A549 (cell line): ENCODE data around the gene NFU1. TPM values are rescaled to one million over a fixed set of nuclear protein-coding genes. Genes with fewer than 3 reads are reported as not detected.

Experiments
- ATAC-seq, 2 experiments: fragments of 200-7000 bp in 1 of 2; fragments of >200 bp in 1 of 2; cut with Nextera tagmentation in 1 of 2; cut with Tn5 transposase in 1 of 2; 3 replicates each; pipeline versions ENCODE4 v1.8.0 to v1.9.1; 2018 to 2020; ENCODE audit warnings: mild to moderate bottlenecking in 1 of 2, moderate library complexity in 1 of 2
- CTCF ChIA-PET: fragments of 300-600 bp; sonication (Branson Sonifier 250); formaldehyde crosslinking; extraction: SDS; loops from one replicate; lab custom pipeline; 2021; ENCODE audit warnings: antibody characterized with exemption, inconsistent platforms; lab: Yijun Ruan, JAX
- POLR2A ChIA-PET: fragments of 350-600 bp; formaldehyde crosslinking; extraction: SDS; loops from one replicate; lab custom pipeline; 2021; ENCODE audit warnings: antibody characterized with exemption, inconsistent platforms; lab: Yijun Ruan, JAX
- DNase-seq, 2 experiments: peaks; one replicate each; pipeline versions ENCODE4 v3.0.0 to v3.0.0-alpha.2; 2011 to 2016; ENCODE audit warnings: low read depth in 1 of 2, low spot score in 1 of 2
- FAIRE-seq: peaks from 2 replicates; lab custom pipeline; 2011; peaks lifted over from hg19 to GRCh38; lab: Jason Lieb, UNC
- H3K27ac ChIP-seq, 2 experiments: fragments of >200 bp; sonication (Bioruptor Twin); formaldehyde crosslinking; 3 replicates each; pipeline ENCODE4 v1.5.1; 2016 to 2017
- H3K4me1 ChIP-seq: fragments of >200 bp; sonication (Bioruptor Twin); formaldehyde crosslinking; 3 replicates; pipeline ENCODE4 v1.6.1; 2016
- H3K4me2 ChIP-seq: fragments of >200 bp; sonication (Bioruptor Twin); formaldehyde crosslinking; 3 replicates; pipeline ENCODE4 v1.6.1; 2016
- H3K4me3 ChIP-seq: fragments of >200 bp; sonication (Bioruptor Twin); formaldehyde crosslinking; 3 replicates; pipeline ENCODE4 v1.5.1; 2016
- H3K9me3 ChIP-seq: fragments of >200 bp; sonication (Bioruptor Twin); formaldehyde crosslinking; 3 replicates; pipeline ENCODE4 v1.6.1; 2016
- ATOH8 ChIP-seq: fragments of 250-450 bp; sonication (Bioruptor Pico); IDR thresholded peaks from 2 replicates; pipeline ENCODE4 v1.5.0; 2020; ENCODE audit warnings: low read depth, mild to moderate bottlenecking, moderate library complexity
- BCL3 ChIP-seq: fragments of >200 bp; sonication (Bioruptor Twin); formaldehyde crosslinking; IDR thresholded peaks from 3 replicates; pipeline ENCODE4 v1.6.1; 2016
- CBX2 ChIP-seq: fragments of 200-600 bp; sonication (generic); IDR thresholded peaks from 2 replicates; pipeline ENCODE4 v1.6.1; 2016; ENCODE audit warnings: low read depth, mild to moderate bottlenecking, borderline replicate concordance
- CBX8 ChIP-seq: fragments of 200-600 bp; sonication (generic); IDR thresholded peaks from 2 replicates; pipeline ENCODE4 v1.6.1; 2016
- CEBPB ChIP-seq, 2 experiments: fragments of >200 bp in 1 of 2; sonication (Bioruptor Twin) in 1 of 2; formaldehyde crosslinking in 1 of 2; IDR thresholded peaks; 2 replicates each; pipeline ENCODE4 v1.6.1; 2012 to 2016
- CHD2 ChIP-seq: fragments of 150-350 bp; IDR thresholded peaks from 2 replicates; pipeline ENCODE4 v1.6.1; 2014; ENCODE audit warnings: low read length; ENCODE audit not compliant: partially characterized antibody
- EP300 ChIP-seq, 2 experiments: fragments of >200 bp; sonication (Bioruptor Twin); formaldehyde crosslinking; IDR thresholded peaks; 2 replicates in 1 of 2; 3 replicates in 1 of 2; pipeline ENCODE4 v1.6.1; 2016 to 2017
- ESRRA ChIP-seq: fragments of 150-350 bp; IDR thresholded peaks from 2 replicates; pipeline ENCODE4 v1.6.1; 2014; ENCODE audit warnings: mild to moderate bottlenecking, low read length, borderline replicate concordance
- FOSB ChIP-seq: fragments of 250-450 bp; sonication (Bioruptor Pico); IDR thresholded peaks from 2 replicates; pipeline ENCODE4 v1.5.0; 2020; ENCODE audit warnings: mild to moderate bottlenecking, moderate library complexity
- FOXS1 ChIP-seq: fragments of 250-450 bp; sonication (Bioruptor Pico); IDR thresholded peaks from 2 replicates; pipeline ENCODE4 v1.5.0; 2020; ENCODE audit warnings: mild to moderate bottlenecking, moderate library complexity
- HDAC2 ChIP-seq: fragments of 200-600 bp; sonication (generic); IDR thresholded peaks from 2 replicates; pipeline ENCODE4 v1.6.1; 2016
- HES2 ChIP-seq: fragments of >200 bp; sonication (Bioruptor Twin); formaldehyde crosslinking; IDR thresholded peaks from 2 replicates; pipeline ENCODE4 v1.6.1; 2016
- HEYL ChIP-seq: fragments of 250-450 bp; sonication (Bioruptor Pico); IDR thresholded peaks from 2 replicates; pipeline ENCODE4 v1.8.0; 2021; ENCODE audit warnings: mild to moderate bottlenecking, moderate library complexity
- HOXA7 ChIP-seq: fragments of 250-450 bp; sonication (Bioruptor Pico); IDR thresholded peaks from 2 replicates; pipeline ENCODE4 v1.5.0; 2020; ENCODE audit warnings: mild to moderate bottlenecking, moderate library complexity
- HOXB13 ChIP-seq: fragments of 250-450 bp; sonication (Bioruptor Pico); IDR thresholded peaks from 2 replicates; pipeline ENCODE4 v1.5.0; 2020; ENCODE audit warnings: low read depth, mild to moderate bottlenecking, moderate library complexity
- JUN ChIP-seq, 2 experiments: fragments of >200 bp; sonication (Bioruptor Twin); formaldehyde crosslinking; IDR thresholded peaks; 2 replicates in 1 of 2; 3 replicates in 1 of 2; pipeline ENCODE4 v1.6.1; 2016 to 2017
- JUNB ChIP-seq: fragments of >200 bp; sonication (Bioruptor Twin); formaldehyde crosslinking; IDR thresholded peaks from 2 replicates; pipeline ENCODE4 v1.6.1; 2016
- KDM1A ChIP-seq: fragments of 200-600 bp; sonication (generic); IDR thresholded peaks from 2 replicates; pipeline ENCODE4 v1.6.1; 2016; ENCODE audit warnings: low read depth, mild to moderate bottlenecking
- MAZ ChIP-seq: fragments of 150-350 bp; IDR thresholded peaks from 2 replicates; pipeline ENCODE4 v1.6.1; 2014; ENCODE audit warnings: antibody characterized with exemption, low read depth, low read length, borderline replicate concordance
- MYC ChIP-seq: IDR thresholded peaks from 2 replicates; pipeline ENCODE4 v1.6.1; 2012; ENCODE audit warnings: mild to moderate bottlenecking, inconsistent platforms, low read length, improper control_type of control experiment, borderline replicate concordance
- NFE2L2 ChIP-seq: fragments of 150-350 bp; conservative IDR thresholded peaks from 2 replicates; pipeline ENCODE4 v1.6.1; 2014; ENCODE audit warnings: low read length
- NPAS2 ChIP-seq: fragments of 250-450 bp; sonication (Bioruptor Pico); IDR thresholded peaks from 2 replicates; pipeline ENCODE4 v1.8.0; 2022; ENCODE audit warnings: mild to moderate bottlenecking, moderate library complexity, borderline replicate concordance
- NR3C1 ChIP-seq: fragments of >200 bp; sonication (Bioruptor Twin); formaldehyde crosslinking; IDR thresholded peaks from 3 replicates; pipeline ENCODE4 v1.6.1; 2017
- POLR2AphosphoS2 ChIP-seq: conservative IDR thresholded peaks from 2 replicates; pipeline ENCODE4 v1.6.1; 2012; ENCODE audit warnings: low read length, improper control_type of control experiment, inconsistent platforms
- RAD21 ChIP-seq, 2 experiments: fragments of >200 bp in 1 of 2; sonication (Bioruptor Twin) in 1 of 2; formaldehyde crosslinking in 1 of 2; IDR thresholded peaks in 1 of 2; conservative IDR thresholded peaks in 1 of 2; 2 replicates in 1 of 2; 3 replicates in 1 of 2; pipeline ENCODE4 v1.6.1; 2012 to 2018; ENCODE audit warnings: inconsistent platforms in 1 of 2
- RFX5 ChIP-seq: fragments of 450-650 bp; IDR thresholded peaks from 2 replicates; pipeline ENCODE4 v1.7.1; 2014; ENCODE audit warnings: antibody characterized with exemption, mild to moderate bottlenecking, moderate library complexity
- RNF2 ChIP-seq: fragments of 200-600 bp; sonication (generic); IDR thresholded peaks from 2 replicates; pipeline ENCODE4 v1.6.1; 2016; ENCODE audit warnings: low read depth, mild to moderate bottlenecking, antibody characterized with exemption, moderate library complexity, borderline replicate concordance
- SMC3 ChIP-seq: fragments of >200 bp; sonication (Bioruptor Twin); formaldehyde crosslinking; IDR thresholded peaks from 3 replicates; pipeline ENCODE4 v1.6.1; 2018; ENCODE audit warnings: inconsistent platforms
- TFCP2L1 ChIP-seq: fragments of 250-450 bp; sonication (Bioruptor Pico); IDR thresholded peaks from 2 replicates; pipeline ENCODE4 v1.5.0; 2021; ENCODE audit warnings: mild to moderate bottlenecking
- TP53 ChIP-seq: fragments of 250-450 bp; sonication (Bioruptor Pico); IDR thresholded peaks from 2 replicates; pipeline ENCODE4 v1.5.0; 2021; ENCODE audit warnings: mild to moderate bottlenecking, moderate library complexity
- ZFP36 ChIP-seq: fragments of 450-650 bp; IDR thresholded peaks from 2 replicates; pipeline ENCODE4 v1.6.1; 2014; ENCODE audit warnings: borderline replicate concordance; ENCODE audit not compliant: partially characterized antibody
- ZNF302 ChIP-seq: fragments of 250-450 bp; sonication (Bioruptor Pico); IDR thresholded peaks from 2 replicates; pipeline ENCODE4 v1.9.0; 2021; ENCODE audit warnings: inconsistent platforms, mild to moderate bottlenecking, moderate library complexity
- ZSCAN20 ChIP-seq: fragments of 250-450 bp; sonication (Bioruptor Pico); IDR thresholded peaks from 2 replicates; pipeline ENCODE4 v1.8.0; 2022; ENCODE audit warnings: mild to moderate bottlenecking, moderate library complexity
- WGBS: methylation state at CpG from one replicate; pipeline ENCODE4 v1.1.6; 2017; ENCODE audit errors: missing lambda C conversion rate; 5-methylcytosine and 5-hydroxymethylcytosine counted together
- polyA plus RNA-seq, 4 experiments: library from polyadenylated mRNA; depleted of rRNA in 3 of 4; stranded (reverse); fragments of >200 nt; fragmentation: RNase III in 1 of 4; extraction: RNeasy Plus Mini Kit Qiagen cat#74134 plus additional on column Dnase treatment in 1 of 4; gene quantifications; 2 replicates in 3 of 4; 3 replicates in 1 of 4; pipeline ENCODE4 v1.2.3, GENCODE V29; 2011 to 2017
- TF ChIP-seq, protein P1 (sequence below): fragments of 450-650 bp; IDR thresholded peaks from 2 replicates; pipeline ENCODE4 v1.6.1; 2014; ENCODE audit warnings: antibody characterized with exemption
- TF ChIP-seq, protein P2 (sequence below): IDR thresholded peaks from 2 replicates; pipeline ENCODE4 v1.6.1; 2012; ENCODE audit warnings: low read depth, borderline replicate concordance

NFU1 gene
- polyA plus RNA-seq, 2 of the 4 experiments (the other 2 are of a cell fraction) = 61.4 to 99.2 TPM

- CTCF ChIA-PET = interaction anchor here (1.1 to 3.8 kb wide), 2 partner anchors 11 to 15 kb away, joined by 3 to 15 read pairs; no protein-coding TSS in a partner anchor
- no peaks in the 10 kb centered on the region for H3K9me3 ChIP-seq
- POLR2A ChIA-PET = interaction anchor here (1.1 to 1.4 kb wide), 2 partner anchors 50 to 51 kb away, joined by 3 to 4 read pairs; no protein-coding TSS in a partner anchor
- FAIRE-seq (no peak), ATAC-seq (peak; percentile 93 to 95), DNase-seq (peak; percentile 78 to 95)
- under 1% methylated on average over 20 of the region's 97 CpGs for WGBS
- H3K4me2 ChIP-seq = peak within 1 kb of the TSS; percentile 87
- H3K4me1 ChIP-seq = peaks cover 44% of the 10 kb centered on the region
- H3K4me3 ChIP-seq = peak within 1 kb of the TSS; percentile 77
- H3K27ac ChIP-seq = peak within 1 kb of the TSS; percentile 89 to 97
- TF ChIP-seq ZSCAN20 (CRISPR knock-in tag) (no peak), SMC3 (no peak), HDAC2 (no peak), HEYL (CRISPR knock-in tag) (no peak), MYC (peak; percentile 90), CBX2 (no peak), EP300 (IDR thresholded peaks at IDR 0.05) (no peak), CHD2 (peak; percentile 35), MAZ (no peak), CBX8 (no peak), RFX5 (peak; percentile 41; the same call in 1 of the 2 replicates), CEBPB (IDR thresholded peaks at IDR 0.05) (no peak), ZNF302 (CRISPR knock-in tag) (no peak), NFE2L2 (no peak), ZFP36 (no peak), RNF2 (no peak), TFCP2L1 (0 out of 2 replicates have a peak, but pooled peaks have one; percentile 58), TP53 (CRISPR knock-in tag) (no peak), BCL3 (peak; percentile 86; the same call in 1 of the 3 replicates), HOXB13 (no peak), FOSB (no peak), HES2 (no peak), JUN (IDR thresholded peaks at IDR 0.05) (peak; percentile 61 to 92; a peak in 4 of 5 replicates), ATOH8 (CRISPR knock-in tag) (peak; percentile 60; the same call in 1 of the 2 replicates), NR3C1 (no peak), FOXS1 (no peak), HOXA7 (CRISPR knock-in tag) (no peak), ESRRA (no peak), JUNB (no peak), KDM1A (no peak), NPAS2 (CRISPR knock-in tag) (no peak), RAD21 (conservative IDR thresholded peaks at IDR 0.05 in 1 of 2, IDR thresholded peaks at IDR 0.05 in 1 of 2) (peak in 1 of 2 experiments; percentile 2; a peak in 1 of 5 replicates), POLR2AphosphoS2 (no peak)
- TF ChIP-seq, protein P1, sequence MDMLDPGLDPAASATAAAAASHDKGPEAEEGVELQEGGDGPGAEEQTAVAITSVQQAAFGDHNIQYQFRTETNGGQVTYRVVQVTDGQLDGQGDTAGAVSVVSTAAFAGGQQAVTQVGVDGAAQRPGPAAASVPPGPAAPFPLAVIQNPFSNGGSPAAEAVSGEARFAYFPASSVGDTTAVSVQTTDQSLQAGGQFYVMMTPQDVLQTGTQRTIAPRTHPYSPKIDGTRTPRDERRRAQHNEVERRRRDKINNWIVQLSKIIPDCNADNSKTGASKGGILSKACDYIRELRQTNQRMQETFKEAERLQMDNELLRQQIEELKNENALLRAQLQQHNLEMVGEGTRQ = peak; percentile 20; the same call in 1 of the 2 replicates
- TF ChIP-seq, protein P2, sequence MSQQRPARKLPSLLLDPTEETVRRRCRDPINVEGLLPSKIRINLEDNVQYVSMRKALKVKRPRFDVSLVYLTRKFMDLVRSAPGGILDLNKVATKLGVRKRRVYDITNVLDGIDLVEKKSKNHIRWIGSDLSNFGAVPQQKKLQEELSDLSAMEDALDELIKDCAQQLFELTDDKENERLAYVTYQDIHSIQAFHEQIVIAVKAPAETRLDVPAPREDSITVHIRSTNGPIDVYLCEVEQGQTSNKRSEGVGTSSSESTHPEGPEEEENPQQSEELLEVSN = peak; percentile 87
Measured at GRCh38 chr2:69386789-69387734, 50.2 kb downstream of the NFU1 start, which contains the start of gene GFPT1. TSS of gene GFPT1 (minus strand) at chr2:69387227. CDS start at chr2:69387071, 156 bp downstream.
